ENCODE data around the gene RPS2. TPM values are rescaled to one million over a fixed set of nuclear protein-coding genes. Genes with fewer than 3 reads are reported as not detected.

The RPS2 gene
- total and polyA plus RNA-seq, 2 of the 8 experiments (the other 6 are each of a cell fraction or from before 2014, with no cell fraction given) = 4,042 to 16,783 TPM

DNA sequence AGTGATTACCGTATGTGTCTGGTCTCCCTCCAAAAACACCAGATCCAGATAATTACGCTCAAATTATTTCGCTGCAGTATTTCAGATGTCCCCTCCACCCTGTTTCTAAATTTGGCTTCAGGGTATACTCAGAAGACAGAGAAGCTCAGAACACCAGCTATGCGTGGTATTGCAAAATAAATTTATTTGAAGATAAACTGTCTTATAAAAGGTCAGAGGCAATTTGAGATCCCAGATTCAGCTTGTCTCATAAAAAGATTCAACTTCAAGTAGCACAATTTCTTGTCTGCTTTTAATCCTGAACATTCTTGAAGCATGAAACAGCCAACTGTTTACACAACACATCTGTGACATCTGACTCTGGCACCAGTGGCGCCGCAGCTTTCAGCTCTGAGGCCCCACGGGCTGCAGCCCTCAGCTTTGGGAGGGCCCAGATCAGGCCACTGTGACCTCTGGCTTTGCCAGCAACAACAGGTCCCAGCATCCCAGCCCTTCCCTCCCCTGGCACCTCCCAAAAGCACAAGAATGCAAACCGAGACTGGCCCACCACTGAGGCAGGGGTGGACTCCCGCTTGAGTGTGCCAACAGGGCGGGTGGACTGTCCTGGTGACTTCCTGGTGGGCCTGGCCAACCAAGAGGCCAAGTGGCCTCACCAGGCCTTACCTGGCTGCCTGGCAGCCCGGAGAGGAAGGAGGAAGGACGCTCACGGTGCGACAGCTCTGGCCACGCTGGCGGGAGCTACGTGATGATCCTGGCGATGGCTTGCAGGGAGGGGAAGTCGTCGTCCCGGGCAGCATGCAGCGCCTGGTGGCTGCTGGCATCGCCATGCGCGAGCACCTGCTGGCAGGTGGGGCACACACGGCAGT lies 33.1 kb upstream of the RPS2 start:
- Histone ChIP-seq H2BK15ac (ENCODE audit: low read length) (no peak overlapping the region), H3K79me2 (ENCODE audit: control insufficient read depth in 1 of 2, insufficient read depth in 2 of 2, low read length in 2 of 2) (no peaks in the 10 kb centered on the region), H2BK120ac (replicated peaks; ENCODE audit: low read depth, low read length) (no peak overlapping the region), H3K9me3 (ENCODE audit: insufficient read depth in 2 of 2, low read depth in 1 of 2, low read length in 1 of 2) (no peaks in the 10 kb centered on the region), H3K4me2 (ENCODE audit: insufficient read depth in 1 of 2, low read depth in 2 of 2, low read length in 2 of 2) (no peak overlapping the region), H3K27me3 (replicated peaks in 1 of 4; ENCODE audit: control insufficient read depth in 3 of 4, extremely low read depth in 1 of 4, insufficient read depth in 3 of 4, low read length in 3 of 4) (peaks cover 0 to 7% (median 0%) of the 10 kb centered on the region in 4 experiments; a peak in 1 of 7 replicates), H3K36me3 (ENCODE audit: control insufficient read depth in 2 of 4, insufficient read depth in 4 of 4, low read length in 3 of 4) (peaks cover 22 to 48% (median 39%) of the 10 kb centered on the region in 4 experiments), H3K27ac (ENCODE audit: low read depth, low read length) (no peak overlapping the region), H2BK5ac (ENCODE audit: low read depth, low read length) (no peak overlapping the region), H4K5ac (ENCODE audit: insufficient read length, low read depth, low read length) (no peak overlapping the region), H2BK12ac (ENCODE audit: low read depth, low read length) (no peak overlapping the region), H4K8ac (ENCODE audit: extremely low read depth, insufficient read depth, low read length) (no peak overlapping the region), H4K20me1 (replicated peaks in 1 of 2; ENCODE audit: control insufficient read depth in 1 of 2, insufficient read depth in 2 of 2, low read length in 2 of 2) (peaks cover 13 to 27% of the 10 kb centered on the region in 2 experiments), H4K91ac (replicated peaks; ENCODE audit: insufficient read length, low read length) (no peak overlapping the region), H3K23me2 (ENCODE audit: low read depth, low read length) (peaks cover 4% of the 10 kb centered on the region; the same call in 1 of the 2 replicates), H3K4me1 (replicated peaks in 1 of 4; ENCODE audit: control insufficient read depth in 3 of 4, insufficient read depth in 4 of 4, low read length in 3 of 4) (peaks cover 0 to 7% (median 3%) of the 10 kb centered on the region in 4 experiments; a peak in 3 of 7 replicates), H2AFZ (ENCODE audit: low read length) (no peak overlapping the region), H3K18ac (ENCODE audit: extremely low read depth, low read length) (no peak overlapping the region), H2AK5ac (ENCODE audit: low read depth, low read length) (no peak overlapping the region), H3K4ac (replicated peaks; ENCODE audit: insufficient read length, low read depth, low read length) (no peak overlapping the region), H3K14ac (ENCODE audit: insufficient read length) (no peak overlapping the region), H3K56ac (replicated peaks; ENCODE audit: insufficient read length, low read depth, low read length) (no peak overlapping the region), H3K4me3 (ENCODE audit: extremely low read depth in 1 of 4, insufficient read depth in 2 of 4, low read depth in 3 of 4, low read length in 4 of 4) (no peak overlapping the region), H3K79me1 (ENCODE audit: low read depth, low read length) (no peaks in the 10 kb centered on the region), H3K9ac (replicated peaks in 1 of 4; ENCODE audit: extremely low read depth in 1 of 4, low read depth in 3 of 4, low read length in 3 of 4) (no peak overlapping the region), H3K23ac (ENCODE audit: insufficient read length) (no peak overlapping the region), H2BK20ac (ENCODE audit: low read length) (no peak overlapping the region)
- CTCF ChIA-PET (ENCODE audit: partially characterized antibody) = interaction anchor here (0.5 to 2.0 kb wide), 6 partner anchors 8 to 295 kb away, joined by 3 to 8 read pairs (median 3); no protein-coding TSS in a partner anchor
- FAIRE-seq = no peak
- POLR2A ChIA-PET (ENCODE audit: partially characterized antibody) = interaction anchor here (1.1 to 28.2 kb wide), 6 partner anchors 7 to 157 kb away, joined by 4 to 736 read pairs (median 9); partner anchors contain the start of genes NDUFB10, RNF151, RPS2 and TBL3
- no peak for DNase-seq (ENCODE audit: low read depth in 1 of 2, low spot score in 2 of 2)
- WGBS, 2 experiments (ENCODE audit: extremely low coverage in 1 of 2, insufficient coverage in 1 of 2, insufficient read length in 1 of 2, insufficient replicate concordance in 2 of 2, low coverage in 1 of 2, low lambda C conversion rate in 2 of 2, missing lambda C conversion rate in 1 of 2) = 94% methylated on average over 19 of the region's 26 CpGs; no CpG with 5 or more reads in 1 of the 2 experiments
- TF ChIP-seq POLR2AphosphoS5 (IDR thresholded peaks at IDR 0.05; ENCODE audit: low read depth, low read length) (no peak), JUND (IDR thresholded peaks at IDR 0.05; ENCODE audit: low read length) (no peak), NANOG (IDR thresholded peaks at IDR 0.05; ENCODE audit: insufficient read depth, low read depth, low read length, poor library complexity, severe bottlenecking) (no peak), TAF1 (IDR thresholded peaks at IDR 0.05; ENCODE audit: low read depth, low read length) (no peak), CHD2 (IDR thresholded peaks at IDR 0.05; ENCODE audit: low read length) (no peak), RNF2 (IDR thresholded peaks at IDR 0.05; ENCODE audit: borderline replicate concordance, low read depth, low read length, missing control alignments, poor library complexity, severe bottlenecking) (no peak), CEBPB (IDR thresholded peaks at IDR 0.05; ENCODE audit: low read depth, low read length) (no peak), GABPA (IDR thresholded peaks at IDR 0.05; ENCODE audit: borderline replicate concordance, insufficient read depth, low read length) (no peak), NRF1 (IDR thresholded peaks at IDR 0.05; ENCODE audit: low read depth, low read length) (no peak)
- TF ChIP-seq, protein P1, sequence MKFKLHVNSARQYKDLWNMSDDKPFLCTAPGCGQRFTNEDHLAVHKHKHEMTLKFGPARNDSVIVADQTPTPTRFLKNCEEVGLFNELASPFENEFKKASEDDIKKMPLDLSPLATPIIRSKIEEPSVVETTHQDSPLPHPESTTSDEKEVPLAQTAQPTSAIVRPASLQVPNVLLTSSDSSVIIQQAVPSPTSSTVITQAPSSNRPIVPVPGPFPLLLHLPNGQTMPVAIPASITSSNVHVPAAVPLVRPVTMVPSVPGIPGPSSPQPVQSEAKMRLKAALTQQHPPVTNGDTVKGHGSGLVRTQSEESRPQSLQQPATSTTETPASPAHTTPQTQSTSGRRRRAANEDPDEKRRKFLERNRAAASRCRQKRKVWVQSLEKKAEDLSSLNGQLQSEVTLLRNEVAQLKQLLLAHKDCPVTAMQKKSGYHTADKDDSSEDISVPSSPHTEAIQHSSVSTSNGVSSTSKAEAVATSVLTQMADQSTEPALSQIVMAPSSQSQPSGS (IDR thresholded peaks at IDR 0.05; ENCODE audit: low read length) = no peak

All from H1 (cell line).